Eye (tissue), 1 donor: Measurements from ENCODE around the gene PIEZO2.
"Not testable (repeated sequence)": the region's sequence is repeated elsewhere in the genome, so short reads cannot be mapped to it uniquely, and the experiment has no call there.

Experiments
- DNase-seq: peaks from one replicate; pipeline ENCODE4 v3.0.0-alpha.2; 2015

The PIEZO2 gene

DNA sequence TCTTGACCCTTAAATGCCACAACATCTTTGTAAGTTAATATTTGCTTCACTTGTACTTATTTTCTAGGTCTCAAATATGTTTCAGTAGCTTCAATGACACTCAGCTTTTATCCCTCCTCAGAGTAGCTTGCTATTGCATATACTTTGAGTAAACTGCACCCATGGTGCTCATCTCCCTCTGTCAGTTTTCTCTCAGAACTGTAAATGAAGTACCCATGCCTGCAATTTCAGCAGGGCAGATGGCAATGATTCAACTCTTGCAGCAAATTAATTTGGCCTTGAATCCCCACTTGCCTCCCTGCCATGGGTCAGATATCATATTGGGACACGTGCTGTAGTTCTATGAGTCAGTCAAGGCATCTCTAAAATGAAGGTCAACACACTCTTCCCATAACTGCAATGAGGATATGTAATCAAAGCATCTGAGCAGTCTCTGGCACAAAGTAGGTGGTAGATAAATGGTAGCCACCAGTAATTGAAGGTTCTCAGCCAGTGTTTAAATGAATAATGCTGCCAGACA, 225.8 kb downstream of the PIEZO2 start:
- no peak for DNase-seq

DNA sequence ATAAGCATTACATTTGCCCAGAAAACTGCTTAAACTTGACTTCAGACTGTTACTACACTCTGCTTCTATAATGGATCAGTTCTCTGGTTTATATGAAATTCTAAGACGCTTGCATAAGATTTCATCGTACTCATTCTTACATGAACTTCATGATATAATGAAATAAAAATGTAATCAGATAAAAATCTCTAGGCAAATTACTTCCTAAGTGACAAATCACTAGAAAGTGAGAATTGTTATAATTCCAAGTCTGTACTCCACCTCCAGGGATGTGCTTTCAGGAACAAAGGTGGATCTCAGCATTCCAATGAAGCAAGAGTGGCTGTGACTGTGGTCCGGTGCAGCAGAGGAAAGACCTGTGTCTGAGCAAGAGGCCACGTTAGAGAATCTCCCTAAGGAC, 226.2 kb downstream of the PIEZO2 start:
- DNase-seq, result no peak

DNA sequence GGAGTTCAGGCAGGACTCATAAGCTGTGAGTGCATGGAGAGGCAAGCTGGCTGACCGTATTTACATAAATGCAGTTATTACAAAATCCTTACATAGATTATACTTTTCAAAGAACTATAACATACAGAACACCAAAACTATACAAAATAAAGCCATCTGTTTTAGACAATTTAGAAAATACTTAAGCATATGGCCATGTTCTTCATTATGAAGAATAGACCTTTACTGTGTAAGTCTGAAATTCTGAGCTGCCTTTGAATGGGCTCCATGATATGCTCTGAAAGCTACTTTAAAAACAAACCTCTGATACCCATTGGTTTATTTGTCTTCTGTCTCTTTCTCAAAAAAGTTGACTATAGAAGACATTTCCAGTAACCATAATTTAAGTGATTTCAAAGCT, 226.7 kb downstream of the PIEZO2 start:
- not testable (repeated sequence) for DNase-seq

DNA sequence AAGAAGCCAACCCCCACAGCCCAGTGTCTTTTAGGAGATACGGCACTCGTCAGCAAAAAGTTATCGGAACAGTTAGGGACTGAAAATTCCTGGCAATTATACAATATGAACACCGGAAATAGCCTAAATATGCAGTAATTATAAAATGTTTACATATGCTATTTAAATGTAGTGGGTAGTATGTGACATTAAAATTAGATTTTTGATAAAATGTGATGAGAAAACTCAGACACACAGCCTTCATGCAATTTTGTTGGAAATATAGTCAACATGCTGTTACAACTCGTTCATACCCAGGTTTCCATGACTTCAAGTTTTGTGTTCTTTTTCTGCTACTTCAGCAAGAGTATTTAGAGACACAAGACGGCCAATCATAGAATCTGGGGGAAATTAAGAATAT, 229.1 kb downstream of the PIEZO2 start:
- DNase-seq, result not testable (repeated sequence)

DNA sequence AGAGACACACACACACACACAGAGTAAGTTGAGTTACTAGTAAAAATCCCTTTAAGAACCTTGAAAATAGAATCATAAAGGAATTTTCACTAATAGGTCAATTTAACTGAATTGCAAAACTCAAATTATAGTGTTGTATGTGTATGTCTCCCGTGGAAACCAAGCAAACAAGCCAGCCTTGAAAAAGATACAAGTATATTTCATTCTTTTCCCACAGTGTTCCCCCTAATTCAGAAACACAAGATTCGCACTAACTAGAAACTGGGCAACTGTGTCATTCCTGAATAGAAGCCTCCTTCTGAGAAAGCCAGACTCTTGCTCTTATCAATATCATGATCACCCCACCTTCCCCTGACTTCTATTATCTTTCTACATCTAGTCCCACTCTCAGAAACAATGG, 229.5 kb downstream of the PIEZO2 start:
- no peak for DNase-seq

DNA sequence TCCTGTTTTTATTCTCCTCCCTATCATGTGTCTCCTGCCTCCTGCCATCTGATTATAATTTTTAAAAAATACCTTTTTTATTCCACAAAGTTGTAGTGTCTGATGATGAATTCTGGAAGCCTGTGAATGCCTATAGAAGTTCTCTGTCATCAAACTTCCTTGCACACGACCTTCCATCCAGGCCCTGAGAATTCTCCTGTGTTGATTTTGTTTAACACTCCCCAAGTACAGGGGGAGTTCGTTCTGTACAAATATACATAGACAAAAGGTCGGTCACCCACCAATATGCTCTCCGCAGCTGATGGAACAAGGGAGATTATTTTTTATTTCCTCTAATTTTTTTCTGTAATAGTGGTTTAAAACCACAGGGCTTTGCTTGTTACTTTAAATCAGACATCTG, 232.5 kb downstream of the PIEZO2 start:
- DNase-seq, result no peak

GRCh38 chr18:10916387-10916786, 233.0 kb downstream of the PIEZO2 start:
- DNase-seq, result no peak

- DNase-seq, result not testable (repeated sequence)
Measured at GRCh38 chr18:10915748-10916147, 233.6 kb downstream of the PIEZO2 start.

- DNase-seq, result not testable (repeated sequence)
Measured at GRCh38 chr18:10914610-10915009, 234.8 kb downstream of the PIEZO2 start.

DNA sequence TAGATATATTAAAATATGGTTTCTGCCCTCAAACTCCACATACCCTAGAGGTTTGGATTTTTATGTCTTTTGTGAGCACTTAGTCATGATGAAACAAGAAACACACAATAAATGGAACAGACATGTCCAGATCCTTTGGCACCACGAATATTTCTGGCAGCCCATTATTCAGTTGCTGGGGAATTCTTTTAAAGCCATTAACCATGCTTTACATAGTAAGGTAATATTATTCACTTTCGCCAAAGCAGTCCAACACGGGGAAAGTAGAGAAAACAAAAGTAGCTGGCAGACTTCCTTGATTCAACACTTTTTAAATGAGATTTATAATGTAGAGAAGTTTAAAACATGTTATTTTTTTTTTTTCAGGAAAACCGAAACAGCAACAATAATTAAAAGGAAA, 235.4 kb downstream of the PIEZO2 start:
- DNase-seq, result no peak

DNA sequence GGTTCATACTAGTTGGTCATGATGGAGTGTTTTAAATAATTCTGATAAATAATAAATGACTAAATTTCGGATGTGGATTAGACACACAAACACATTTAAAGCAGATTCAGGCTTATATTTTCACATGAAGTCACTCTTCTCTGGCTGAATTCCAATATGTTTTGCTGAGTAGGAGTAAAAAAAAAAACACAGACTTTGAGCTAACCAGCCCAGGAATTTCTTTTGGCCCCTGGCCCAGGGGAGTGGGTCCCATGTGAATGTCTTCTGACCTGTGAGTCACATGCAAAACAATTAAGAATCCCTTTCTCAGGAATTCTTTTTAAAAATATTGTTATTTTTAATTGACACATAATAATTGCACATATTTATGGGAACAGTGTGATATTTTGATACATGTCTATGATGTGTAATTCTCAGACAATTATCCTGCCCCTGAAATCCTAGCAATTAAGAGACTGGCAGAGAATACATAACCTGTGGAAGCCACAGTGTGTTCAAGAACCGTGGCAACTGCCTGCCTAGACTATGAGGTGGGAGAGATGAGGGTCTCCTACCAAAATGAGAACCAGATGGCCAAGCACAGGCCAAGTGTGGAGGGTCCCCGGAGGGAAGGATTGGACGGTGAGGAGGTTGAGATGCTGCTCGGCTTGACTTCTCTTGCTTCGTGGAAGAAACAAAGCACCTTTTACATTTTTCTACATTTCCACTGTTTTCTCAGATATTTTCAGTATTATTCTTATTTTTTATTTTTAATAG, 236.4 kb downstream of the PIEZO2 start:
- peak; percentile 72 for DNase-seq

DNA sequence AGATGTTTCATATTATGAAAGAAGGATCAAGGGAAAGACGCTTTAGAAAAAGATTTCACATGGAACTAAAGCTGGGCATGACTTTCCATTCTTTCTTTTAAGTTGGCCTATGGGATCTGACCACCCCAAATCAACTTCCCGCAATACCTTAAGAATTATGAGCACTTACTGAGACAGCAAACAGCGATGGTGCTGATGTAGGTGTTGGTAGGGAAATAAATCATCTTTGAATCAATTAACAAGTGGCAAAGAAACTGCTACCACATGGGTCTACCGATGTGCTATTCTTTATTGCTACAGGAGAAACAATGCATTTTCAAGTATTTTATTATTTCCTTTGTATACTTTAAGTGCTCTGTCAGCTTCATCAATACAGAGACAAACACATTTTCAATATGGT, 239.6 kb downstream of the PIEZO2 start:
- DNase-seq, result no peak

DNA sequence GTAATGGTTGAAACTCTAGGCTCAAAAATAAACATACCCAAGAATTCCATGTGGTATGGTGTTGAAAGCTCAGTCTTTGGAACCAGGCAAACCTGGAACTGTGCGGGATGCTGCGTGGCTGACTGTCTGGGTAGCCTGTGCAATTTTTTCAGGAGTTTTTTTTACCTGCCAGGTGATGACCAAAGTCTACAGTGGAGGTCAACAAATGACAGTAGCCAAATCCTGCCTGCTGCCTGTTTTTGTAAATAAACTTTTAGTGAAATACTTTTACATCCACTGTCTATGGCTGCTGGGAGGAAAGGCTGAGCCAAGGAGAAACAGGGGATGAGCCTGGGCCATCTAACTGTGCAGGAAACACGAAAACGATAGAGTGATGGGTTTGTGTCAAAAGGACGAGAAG, 240.6 kb downstream of the PIEZO2 start:
- no peak for DNase-seq

DNA sequence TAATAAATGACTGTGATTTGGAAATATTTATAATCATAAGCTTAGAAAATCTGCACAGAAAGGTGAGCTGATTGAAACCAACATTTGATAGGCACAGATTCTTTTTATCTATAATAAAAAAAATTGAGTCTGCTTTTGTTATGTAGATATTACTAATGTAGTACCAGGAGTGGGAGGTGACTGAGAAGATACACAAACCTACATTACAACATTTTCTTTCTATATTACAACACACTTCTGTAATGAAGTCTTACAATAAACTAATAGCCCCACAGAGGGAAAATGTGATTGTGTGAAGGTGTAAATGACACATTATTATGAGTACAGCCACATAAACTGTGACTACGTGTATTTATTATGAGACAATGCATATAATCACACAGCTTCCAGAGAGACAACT, 241.6 kb downstream of the PIEZO2 start:
- DNase-seq, result no peak

GRCh38 chr18:10901329-10901728, 248.0 kb downstream of the PIEZO2 start:
- no peak for DNase-seq

DNA sequence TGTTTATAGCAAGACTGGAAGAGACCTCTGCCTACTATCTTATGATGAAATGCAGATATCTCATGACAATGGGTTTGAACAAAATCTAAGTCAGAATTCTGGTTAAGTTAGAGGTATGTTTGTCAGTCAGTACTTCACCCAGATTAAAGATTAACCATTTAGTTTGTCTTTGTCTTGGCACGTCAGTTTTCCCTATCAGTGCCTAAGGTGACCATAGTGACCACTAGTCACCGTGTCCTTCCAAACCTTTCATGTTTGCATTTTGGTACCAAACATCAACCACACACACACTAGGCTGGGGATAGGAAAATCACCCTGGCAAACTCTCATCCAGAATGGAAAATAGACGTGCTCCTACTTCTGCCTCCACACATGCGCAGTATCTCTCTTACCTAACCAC, 248.9 kb downstream of the PIEZO2 start:
- no peak for DNase-seq

- no peak for DNase-seq
Measured at GRCh38 chr18:10899481-10899880, 249.9 kb downstream of the PIEZO2 start.

- no peak for DNase-seq
Measured at GRCh38 chr18:10898417-10898974, 250.9 kb downstream of the PIEZO2 start.

DNA sequence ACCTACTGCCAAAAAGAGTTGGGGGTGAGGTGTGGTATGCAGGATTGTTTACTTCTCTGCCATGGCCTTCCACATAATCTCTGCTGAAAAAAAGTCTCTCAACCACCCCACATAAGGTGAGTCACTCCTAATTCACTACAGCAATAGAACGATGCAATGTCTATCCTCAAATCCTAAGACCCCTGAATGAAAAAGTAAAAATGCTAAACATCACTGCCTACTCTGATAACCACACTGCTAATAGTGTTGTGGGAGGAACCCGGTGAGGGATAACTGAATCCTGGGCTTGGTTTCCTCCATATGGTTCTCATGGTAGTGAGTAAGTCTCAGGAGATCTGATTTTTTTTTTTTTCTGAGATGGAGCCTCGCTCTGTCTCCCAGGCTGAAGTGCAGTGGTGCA, 252.5 kb downstream of the PIEZO2 start:
- DNase-seq, result no peak

DNA sequence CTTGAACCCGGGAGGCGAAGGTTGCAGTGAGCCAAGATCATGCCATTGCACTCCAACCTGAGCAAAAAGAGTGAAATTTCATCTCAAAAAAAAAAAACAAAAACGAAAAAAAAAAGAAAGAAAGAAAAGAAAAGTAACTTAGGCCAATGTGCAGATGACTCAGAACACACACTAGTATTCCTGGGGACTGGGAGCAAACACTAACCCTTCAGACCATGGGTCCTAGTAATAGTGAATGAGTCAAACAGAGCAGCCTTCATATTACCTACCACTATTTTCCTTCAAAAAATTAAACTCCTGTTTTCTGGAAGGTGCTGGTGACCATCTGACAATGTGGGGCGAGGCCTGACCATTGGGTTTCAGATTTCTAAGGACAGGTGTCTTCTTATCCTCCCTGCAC, 253.4 kb downstream of the PIEZO2 start:
- DNase-seq, result no peak

GRCh38 chr18:10894501-10894900, 254.9 kb downstream of the PIEZO2 start:
- no peak for DNase-seq

- DNase-seq, result no peak
Measured at GRCh38 chr18:10893761-10894160, 255.6 kb downstream of the PIEZO2 start.

DNA sequence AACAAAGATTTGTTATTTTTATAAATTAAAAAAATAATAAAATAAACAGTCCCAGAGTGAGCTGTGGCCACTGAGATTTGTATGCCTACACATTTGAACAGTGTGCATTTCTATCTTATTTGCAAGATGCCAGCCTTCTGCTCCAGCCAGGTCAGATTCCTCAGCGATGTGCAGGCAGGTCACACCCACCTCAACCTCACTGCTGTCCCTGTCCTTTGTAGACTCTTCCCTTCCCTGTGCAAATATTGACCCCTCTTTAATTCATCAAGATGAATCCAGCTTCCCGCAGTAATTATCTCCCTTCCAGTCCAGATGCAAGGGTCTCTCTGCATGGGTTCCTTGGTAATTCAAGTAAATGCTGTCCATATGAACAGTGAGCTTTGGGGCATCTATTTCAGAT, 256.2 kb downstream of the PIEZO2 start:
- DNase-seq, result peak; percentile 13

- DNase-seq, result no peak
Measured at GRCh38 chr18:10892786-10893185, 256.6 kb downstream of the PIEZO2 start.

GRCh38 chr18:10890022-10890421, 259.3 kb downstream of the PIEZO2 start:
- no peak for DNase-seq
